NCI-H1417 treated with DMSO at 0.1 percent for 48 hours (cell line): ENCODE measurements around the gene DPEP2NB.
"Not testable (repeated sequence)": the region's sequence is repeated elsewhere in the genome, so short reads cannot be mapped to it uniquely, and the experiment has no call there.

ENCODE experiments used
- DNase-seq: peaks from one replicate; lab custom pipeline; 2025; lab: John Stamatoyannopoulos, UW

Gene DPEP2NB

DNA sequence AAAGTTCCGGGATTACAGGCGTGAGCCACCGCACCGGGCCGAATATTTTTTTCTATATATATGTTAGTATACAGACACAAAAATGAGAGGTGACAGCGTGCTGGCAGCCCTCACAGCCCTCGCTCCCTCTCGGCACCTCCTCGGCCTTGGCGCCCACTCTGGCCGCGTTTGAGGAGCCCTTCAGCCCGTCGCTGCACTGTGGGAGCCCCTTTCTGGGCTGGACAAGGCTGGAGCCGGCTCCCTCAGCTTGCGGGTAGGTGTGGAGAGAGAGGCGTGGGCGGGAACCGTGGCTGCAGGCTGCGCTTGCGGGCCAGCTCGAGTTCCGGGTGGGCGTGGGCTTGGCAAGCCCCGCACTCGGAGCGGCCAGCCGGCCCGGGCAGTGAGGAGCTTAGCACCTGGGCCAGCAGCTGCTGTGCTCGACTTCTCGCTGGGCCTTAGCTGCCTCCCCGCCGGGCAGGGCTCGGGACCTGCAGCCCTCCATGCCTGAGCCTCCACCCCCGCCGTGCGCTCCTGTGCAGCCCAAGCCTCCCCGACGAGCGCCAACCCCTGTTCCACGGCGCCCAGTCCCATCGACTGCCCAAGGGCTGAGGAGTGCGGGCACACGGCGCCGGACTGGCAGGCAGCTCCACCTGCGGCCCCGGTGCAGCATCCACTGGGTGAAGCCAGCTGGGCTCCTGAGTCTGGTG is 33.6 kb downstream of the DPEP2NB start:
- no peak for DNase-seq

DNA sequence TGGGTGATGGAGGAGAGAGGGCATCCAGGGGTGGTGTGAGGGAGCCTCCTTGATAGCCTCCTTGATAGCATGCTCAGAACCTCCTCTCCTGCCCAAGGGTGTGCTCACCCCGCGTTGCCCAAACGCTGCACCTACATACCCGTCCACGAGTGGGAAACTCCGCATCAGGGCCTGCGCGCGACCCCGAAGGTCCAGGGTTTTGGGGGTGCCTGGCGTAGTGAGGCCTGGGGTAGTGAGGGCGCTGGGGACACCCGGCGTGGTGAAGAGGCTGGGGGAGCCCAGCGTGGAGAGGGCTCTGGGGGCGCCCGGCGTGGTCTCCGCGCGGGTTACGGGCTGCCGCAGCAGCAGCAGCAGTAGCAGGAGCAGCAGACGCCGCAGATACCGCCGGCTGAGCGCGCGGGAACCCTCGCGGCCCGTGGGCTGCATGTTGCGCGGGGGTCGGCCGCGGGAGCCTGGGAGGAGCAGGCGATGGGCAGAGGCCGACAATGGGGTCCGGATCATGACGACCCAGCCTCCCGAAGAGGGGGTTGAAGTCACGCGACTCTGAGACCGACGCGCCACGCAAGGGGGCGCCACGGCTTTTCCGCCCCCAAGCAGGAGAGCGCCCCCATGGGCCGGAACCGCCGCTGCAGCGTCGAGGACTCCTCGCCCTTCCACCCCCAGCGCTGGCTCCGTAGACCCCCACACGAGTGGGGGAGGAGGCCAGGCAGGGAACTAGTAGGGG is 35.6 kb downstream of the DPEP2NB start, which contains the start of gene DPEP3:
Gene DPEP3, minus strand, starts transcription at position 545 of the 724 bp plus-strand sequence. Its CDS starts 119 bp downstream, at position 426.
- DNase-seq, result no peak

DNA sequence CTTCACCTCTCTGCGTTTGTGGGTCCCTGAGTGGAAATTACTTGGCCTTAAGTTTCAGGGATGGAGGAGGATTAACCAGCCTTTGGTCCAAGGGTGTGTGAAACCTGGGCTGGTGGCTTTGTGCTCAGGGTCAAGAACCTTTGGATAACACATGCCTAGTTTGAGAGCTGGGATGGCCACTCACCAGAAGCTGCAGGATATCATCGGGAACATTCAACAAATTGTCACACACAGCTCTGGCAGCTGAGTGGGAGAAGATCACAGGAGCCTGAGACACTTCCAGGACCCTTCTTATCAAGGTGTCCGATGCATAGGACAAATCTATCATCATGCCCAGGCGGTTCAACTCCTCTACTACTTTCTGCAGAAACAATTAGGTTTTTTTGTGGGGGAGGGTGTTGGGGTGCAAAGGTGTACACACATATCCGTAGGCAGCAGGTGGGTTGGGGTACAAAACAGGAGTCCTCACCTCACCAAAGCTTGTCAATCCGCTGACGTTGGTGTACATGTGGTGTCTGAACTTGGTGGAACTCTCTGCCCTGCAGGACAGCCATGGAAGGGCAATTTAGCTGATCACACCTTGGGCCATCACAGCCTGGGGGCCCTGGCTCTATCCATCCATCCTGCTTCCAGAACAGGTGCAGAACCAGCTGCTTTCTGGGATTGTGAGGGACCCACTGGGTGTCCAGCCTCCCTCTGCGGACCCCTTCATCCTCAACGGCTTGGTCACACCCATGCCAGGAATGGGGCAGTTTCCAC is 38.1 kb downstream of the DPEP2NB start:
- no peak for DNase-seq

DNA sequence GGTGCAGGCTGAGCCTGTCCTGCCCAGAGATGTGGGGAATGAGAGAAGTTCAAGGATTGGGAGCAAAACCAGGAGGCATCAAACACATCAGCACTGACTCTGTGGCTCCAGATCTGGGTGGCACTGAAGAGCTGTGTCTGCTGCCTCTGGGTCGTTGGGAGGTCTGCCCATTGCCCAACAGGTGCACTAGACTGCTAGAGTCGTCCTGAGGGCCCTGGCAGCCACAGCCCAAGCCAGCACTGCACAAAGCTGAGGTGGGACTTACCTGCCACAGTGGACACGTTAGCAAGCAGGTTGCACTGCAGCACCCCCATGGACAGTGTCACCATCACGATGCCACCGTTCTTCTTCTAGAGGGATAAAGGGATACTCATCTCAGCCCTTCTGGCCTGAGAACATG is 38.7 kb downstream of the DPEP2NB start:
- DNase-seq, result no peak

DNA sequence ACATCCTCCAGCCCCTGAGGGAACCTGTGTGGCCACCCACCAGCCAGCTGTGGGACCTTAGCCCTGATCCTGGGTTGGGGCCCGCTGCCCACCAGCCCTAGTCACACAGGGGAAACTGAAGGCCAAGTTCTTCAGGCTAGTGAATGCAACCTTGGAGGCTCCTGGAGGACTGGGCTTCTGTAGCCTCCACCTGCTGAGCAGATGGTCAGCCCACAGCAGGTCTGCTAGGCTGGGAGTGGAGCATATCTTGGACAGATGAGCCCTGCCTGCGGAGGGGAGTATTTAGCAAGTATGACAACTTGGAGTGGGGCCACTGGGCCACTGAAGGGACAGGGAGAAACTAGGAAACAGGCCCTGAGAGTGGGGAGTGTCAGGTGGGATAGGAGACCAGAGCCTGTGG is 39.5 kb downstream of the DPEP2NB start:
- DNase-seq, result no peak

DNA sequence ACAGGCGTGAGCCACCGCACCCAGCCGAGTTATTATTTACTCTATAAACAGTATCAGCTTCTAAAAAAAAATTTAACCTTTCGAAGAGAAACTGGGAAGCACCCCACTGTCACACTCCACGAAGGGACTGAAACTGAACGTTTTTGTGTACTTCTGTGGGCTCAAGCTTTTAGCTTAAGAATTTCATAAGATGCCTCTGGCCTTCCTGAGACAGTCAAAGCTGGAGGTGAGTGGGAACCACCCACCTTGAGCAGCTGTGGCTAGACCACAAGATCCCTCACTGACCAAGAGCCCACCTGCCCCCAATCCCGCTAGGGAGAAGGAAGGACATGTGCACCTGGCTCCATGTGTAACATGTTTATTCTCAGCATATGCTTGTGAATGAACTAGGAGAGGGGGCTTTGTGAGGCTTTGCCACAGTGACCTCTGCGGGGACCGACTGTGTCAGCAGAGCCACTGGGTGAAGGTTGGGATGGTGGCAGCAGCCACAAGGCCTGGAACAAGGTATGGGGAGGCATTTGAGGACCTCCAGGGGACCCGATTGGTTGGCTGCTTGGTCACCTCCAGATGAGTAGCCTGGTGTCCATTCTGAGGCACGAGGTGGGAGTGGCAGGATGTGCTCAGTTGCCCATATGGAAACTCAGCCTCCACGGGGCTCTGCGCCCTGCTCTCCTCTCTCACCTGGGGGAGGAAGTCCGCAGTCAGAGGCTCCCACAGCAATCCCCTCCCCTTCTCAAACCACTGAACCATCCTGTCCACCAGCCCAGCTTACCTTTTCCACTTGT is 40.2 kb downstream of the DPEP2NB start:
- DNase-seq, result no peak

DNA sequence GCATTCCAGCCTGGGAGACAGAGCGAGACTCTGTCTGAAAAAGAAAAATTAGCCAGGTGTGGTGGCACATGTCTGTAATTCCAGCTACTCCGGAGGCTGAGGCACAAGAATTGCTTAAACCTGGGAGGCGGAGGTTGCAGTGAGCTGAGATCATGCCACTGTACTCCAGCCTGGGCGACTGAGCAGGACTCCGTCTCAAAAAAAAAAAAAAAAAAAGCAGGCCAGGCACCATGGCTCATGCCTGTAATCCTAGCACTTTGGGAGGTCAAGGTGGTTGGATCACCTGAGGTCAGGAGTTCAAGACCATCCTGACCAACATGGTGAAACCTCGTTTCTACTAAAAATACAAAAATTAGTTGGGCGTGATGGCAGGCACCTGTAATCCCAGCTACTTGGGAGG is 43.4 kb downstream of the DPEP2NB start:
- not testable (repeated sequence) for DNase-seq

DNA sequence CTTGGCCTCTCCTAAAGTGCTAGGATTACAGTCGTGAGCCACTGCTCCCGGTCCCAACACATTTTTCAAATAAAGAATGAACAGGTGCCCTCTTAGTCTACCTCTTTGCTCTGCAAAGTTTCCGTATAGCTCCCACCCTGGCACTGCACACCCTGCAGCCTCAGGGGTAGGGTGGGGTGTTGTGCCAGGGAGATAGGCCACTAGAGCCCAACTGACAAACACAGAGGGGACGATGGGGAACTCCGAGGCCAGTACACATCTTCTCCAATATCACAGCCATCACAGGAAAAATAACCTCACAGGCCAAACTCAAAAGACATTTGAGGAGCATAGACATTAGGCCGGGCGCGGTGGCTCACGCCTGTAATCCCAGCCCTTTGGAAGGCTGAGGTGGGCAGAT is 44.6 kb downstream of the DPEP2NB start:
- no peak for DNase-seq

DNA sequence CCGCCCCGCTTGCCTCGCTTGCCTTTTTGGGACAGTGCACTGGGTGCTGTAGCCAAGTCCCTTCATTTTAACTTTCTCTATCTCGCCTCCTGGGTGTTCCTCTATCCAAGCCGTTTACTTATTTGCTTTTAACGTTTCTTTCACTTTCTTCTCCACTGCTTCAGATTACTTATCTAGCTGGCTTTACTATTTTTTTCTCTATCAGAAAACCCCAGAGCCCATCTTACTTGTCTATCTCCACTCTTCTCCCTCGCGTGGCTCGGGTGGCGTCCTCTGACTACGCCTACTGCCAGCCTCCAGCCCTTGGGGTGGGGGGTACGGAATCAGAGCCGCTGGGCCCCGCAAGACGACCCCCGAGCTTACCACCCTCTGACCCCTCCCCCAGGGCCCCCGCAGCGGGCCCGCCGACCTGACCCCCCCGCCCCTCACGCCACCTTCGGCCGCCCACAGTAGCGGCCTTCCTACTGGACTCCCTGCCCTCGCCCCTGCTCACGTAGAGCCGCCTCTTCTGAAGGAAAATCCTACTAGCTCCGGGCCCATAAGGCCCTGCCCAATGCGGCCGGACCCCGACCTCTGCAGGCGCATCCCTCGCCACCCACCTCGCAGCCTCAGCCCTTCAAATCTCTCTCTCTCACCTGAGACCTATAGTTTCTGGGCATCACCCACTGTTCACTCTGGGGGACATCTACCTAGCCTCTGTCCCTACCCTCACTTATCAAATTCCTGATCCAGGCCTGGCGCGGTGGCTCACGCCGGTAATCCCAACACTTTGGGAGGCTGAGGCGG is 46.3 kb downstream of the DPEP2NB start:
- DNase-seq, result no peak

DNA sequence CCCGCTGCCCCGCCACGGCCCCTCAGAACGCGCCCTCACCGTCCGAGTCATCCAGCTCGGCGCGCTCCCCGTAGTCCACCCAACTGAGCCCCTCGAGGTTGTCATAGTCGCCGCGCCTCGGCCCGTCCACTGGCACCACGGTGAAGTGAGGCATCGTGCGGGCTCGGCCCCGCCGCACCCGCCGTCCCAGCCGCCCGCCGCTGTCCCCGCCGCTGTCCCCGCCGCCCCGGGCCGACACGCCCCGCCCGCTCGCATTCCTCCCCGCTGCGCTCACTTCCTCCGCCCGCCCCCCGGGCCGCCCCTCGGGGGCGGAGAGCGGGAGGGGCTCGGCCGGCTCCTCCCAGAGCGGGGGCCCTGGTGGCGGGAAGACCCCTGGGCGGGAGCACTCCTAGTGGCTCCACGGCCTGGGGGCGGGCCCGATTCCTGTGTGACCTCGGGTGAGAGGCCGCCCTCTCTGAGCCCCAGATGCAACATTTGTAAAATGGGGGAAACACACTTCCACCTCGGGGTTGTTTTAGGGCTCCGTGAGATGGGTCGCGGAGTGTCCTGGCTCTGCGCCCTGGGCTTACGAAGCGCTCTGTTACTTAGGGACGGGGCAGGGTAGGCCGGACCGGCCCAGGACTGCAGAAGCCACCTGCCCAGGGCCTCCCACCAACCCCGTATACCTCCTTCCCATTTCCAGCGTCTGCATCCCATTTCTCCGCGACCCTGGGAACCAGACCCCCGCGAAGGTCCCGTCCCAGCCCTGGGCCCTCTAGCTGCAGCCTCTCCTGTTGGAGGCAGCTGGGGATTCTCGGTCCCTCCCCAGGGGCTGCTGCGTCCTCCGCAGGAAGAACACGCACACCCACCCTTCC is 47.1 kb downstream of the DPEP2NB start, which contains the start of gene SLC12A4:
Gene SLC12A4, minus strand, starts transcription at position 238 of the 854 bp plus-strand sequence. Its CDS starts 84 bp downstream, at position 154.
- no peak for DNase-seq

DNA sequence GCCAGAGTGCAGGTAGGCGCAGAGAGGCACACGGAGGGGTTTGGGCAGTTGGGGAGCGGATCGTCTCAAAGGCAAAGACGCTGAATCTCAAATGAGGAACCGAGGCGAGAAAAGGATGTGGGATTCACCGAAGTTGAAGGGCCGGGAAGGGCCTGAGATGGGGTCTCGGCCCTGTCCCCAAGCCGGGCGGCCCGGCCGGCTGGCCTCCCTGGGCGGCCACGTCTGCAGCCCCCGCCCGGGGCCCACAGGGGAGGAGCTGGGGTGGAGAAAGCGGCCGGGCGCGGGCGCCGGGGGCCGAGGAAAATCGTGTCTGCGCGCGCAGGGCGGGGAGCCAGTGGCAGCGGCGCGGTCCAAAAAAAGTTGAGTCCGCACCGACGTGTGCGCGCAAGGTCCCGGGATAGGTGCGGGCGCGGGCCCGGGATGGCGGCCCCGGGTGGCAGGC is 47.7 kb downstream of the DPEP2NB start:
- no peak for DNase-seq

DNA sequence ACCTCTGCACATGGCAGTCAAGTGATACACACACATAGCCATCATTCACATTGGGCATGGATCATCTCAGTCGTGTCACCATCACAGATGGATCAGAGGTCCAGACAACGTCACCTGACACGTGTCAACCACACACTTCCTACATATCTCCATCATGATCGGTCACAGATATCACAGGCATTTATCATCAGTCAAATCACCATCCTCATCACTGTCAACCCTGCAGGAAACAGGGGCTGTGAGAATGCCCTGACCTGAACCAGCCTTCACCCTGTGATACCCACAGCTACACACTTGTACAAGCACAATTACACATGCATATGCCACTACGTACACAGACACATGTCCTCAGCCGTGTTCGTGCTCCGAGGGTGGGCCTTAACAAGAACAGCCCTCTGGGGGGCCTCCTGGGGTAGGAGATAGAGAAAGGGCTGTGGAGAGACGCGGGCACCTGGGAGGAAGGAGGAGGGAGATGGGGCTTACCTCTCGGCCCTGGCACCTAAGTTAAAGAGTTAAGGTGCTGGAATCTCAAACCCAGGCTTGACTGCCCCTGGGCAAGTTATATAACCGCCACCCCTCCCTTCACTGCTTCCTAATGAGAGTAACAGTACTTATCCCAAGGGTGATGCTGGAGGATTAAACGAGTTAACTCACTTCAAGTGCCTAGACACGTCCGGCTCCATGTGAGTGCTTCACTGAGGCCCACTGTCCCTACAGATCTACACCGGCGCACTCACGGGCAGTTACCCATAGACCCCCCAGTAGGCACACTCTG is 48.3 kb downstream of the DPEP2NB start:
- DNase-seq, result no peak

DNA sequence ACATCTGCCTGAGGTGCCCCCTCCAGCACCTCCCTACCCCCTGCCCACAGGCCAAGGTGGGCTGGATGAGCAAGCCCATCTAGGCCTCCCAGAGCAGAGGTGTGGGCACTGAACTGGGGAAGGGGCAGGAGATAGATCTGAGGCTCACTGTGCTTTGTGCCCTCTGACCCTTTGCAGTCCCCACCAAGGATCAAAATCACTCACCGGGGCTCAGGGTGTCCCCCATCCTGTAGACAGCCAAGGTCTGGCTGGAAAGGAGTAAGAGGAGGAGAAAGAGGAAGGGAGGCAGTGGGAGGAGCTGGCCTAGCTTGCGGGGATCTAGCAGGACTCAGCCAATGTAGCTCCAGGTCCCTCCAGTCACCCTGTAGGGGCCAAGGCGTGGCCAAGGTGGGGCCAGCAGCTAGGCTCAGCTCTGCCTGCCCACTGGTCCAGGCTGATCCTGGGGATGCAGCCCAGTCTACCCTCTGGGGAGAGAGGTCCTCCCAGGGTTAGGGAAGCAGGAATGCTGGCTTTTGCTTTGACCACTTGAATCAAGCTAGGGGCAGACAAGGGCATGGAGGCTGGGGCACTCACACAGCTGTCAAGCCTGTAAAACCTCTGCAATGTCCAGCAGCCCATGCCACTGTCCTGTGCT is 49.0 kb downstream of the DPEP2NB start:
- DNase-seq, result no peak

DNA sequence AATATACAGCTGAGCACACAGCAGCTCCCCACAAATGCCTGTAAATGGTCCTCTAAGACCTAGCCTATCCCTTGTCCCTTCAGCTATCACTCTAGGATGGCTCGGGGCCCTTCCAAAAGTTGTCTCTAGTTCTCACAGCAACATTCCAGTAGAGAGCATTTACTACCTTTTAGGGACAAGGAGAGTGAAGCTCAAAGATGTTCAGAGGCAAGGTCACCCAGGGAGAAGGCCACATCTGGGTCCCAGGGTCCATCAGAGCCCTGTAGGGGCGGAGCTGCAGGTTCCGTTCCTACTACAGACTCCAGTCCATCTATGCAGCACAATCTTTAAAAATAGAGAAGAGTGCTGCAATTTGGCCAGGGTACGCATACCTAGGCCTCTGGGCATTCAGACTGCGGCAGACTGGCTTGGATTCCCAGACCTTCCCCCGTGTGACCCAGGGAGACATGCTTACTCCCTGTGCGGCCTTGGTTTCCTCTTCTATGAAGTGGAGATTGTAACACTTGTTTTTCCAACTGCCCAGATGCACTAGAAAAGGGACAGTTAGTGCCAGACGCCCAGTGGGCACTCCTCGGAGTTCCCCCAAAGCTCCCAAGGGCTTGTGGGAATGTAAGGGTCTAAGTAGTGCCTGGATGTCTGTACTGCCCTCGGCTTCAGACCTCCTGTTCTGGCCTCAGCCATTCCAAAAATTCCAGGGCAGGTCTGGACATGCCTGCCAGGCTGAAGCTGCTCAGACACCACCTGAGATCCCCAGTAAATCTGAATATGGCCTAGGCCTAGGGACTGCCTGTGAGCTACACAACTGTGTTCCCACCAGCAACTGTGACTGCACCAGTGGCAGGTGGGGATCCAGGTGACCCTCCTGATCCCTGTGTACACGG is 49.8 kb downstream of the DPEP2NB start:
- DNase-seq, result no peak

DNA sequence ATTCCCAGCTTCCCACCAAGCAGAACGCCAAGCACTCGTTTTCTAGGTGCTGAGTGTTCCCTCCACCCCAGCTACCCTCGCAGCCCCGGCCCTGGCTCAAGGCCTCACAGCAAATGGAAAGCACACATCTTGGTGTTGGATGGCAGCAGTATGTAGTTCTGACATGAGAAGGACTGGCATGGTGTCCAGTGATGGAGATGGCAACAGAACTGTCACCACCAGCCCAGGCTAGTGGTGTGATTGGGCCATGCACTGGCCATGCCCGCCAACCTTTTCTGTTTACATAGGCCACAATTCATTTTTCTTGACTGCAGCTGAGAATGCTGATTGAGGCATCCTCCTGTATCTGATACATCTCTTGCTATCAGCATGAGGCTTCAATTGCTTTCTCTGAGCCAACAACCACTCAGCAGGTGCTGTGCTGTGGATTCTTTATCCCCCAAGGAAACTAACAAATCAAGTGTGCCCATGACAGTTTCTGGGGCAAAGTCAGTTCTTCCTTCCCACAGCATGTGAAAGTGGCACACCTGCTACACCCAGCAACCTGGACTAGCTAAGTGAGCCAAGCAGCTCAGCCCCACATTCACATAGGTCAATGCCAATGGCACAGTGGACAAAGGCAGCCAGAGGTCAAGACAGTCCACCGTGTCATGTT is 51.1 kb downstream of the DPEP2NB start:
- DNase-seq, result no peak

DNA sequence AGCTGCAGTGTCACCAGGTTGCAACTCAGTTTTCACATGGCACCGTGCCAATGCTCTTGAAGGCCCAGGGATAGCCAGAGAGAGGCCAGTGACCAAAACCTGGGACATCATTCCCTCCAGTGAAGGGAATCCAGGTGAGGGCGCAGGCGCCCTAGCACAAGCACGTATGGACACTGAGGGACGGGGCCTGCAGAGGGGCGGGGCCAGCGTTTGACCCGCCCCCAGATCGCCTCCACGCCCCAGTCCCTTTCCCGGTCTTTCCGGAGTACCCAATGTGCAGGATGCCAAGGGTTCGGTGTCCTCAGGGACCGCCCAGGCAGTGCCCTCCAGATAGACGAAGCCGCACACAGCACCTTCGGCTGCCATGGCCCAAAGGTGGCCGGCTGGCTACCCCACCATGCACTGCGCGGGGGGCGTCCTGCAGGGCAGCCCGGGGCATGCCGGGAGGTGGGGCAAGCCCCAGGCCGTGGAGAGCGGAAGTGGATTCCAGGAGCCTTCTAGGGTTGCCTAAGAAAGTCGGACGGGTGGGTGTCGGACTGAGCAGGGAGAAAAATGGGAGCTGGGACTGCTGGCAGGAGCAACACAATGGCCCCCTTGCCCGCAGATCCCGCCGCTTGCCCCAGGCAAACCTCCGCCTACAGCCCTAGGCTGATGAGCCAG is 51.9 kb downstream of the DPEP2NB start:
- DNase-seq, result no peak
